NCI-H2227 treated with DMSO at 0.1 percent for 48 hours (cell line): ENCODE results near the gene VPS51.
"Not testable (repeated sequence)": the region's sequence is repeated elsewhere in the genome, so short reads cannot be mapped to it uniquely, and the experiment has no call there.

Experiments used
- DNase-seq: peaks from one replicate; lab custom pipeline; 2025; lab: John Stamatoyannopoulos, UW

The VPS51 gene

DNA sequence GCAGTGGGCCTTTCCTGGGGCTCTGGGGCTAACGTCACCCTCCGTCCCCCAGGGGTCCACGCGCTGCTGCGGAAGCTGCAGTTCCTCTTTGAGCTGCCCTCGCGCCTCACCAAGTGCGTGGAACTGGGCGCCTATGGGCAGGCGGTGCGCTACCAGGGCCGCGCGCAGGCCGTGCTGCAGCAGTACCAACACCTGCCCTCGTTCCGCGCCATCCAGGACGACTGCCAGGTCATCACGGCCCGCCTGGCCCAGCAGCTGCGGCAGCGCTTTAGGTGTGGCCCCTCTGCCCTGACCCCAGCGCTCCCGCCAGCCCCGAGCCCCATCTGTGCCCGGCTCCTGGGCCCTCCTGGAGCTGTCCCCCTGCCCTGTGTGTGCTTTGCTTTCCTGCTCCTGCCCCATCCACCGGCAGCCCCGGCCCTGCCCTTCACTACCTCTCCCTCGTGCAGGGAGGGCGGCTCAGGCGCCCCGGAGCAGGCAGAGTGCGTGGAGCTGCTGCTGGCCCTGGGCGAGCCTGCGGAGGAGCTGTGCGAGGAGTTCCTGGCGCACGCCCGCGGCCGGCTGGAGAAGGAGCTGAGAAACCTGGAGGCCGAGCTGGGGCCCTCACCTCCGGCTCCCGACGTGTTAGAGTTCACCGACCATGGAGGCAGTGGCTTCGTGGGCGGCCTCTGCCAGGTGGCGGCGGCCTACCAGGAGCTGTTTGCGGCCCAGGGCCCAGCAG, 11.9 kb downstream of the VPS51 start:
- no peak for DNase-seq

DNA sequence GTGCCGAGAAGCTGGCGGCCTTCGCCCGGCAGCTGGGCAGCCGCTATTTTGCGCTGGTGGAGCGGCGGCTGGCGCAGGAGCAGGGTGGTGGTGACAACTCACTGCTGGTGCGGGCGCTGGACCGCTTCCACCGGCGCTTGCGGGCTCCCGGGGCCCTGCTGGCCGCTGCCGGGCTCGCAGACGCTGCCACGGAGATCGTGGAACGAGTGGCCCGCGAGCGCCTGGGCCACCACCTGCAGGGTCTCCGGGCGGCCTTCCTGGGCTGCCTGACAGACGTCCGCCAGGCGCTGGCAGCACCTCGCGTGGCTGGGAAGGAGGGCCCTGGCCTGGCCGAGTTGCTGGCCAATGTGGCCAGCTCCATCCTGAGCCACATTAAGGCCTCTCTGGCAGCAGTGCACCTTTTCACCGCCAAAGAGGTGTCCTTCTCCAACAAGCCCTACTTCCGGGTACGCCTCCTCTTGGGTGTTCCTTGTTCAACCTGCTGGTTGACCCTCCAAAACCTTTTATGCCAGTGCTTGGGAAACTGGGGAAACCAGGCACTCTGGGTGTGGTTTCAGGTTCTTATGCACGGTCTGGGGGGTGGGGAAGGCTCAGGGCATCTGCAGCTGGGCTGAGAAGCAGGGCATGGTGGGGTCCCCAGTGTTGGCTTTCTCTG, 12.6 kb downstream of the VPS51 start:
- DNase-seq: no peak

GRCh38 chr11:65109231-65110198, 13.5 kb downstream of the VPS51 start:
- no peak for DNase-seq

GRCh38 chr11:65110354-65110861, 14.4 kb downstream of the VPS51 start:
- peak; percentile 82 for DNase-seq

GRCh38 chr11:65111159-65111743, 15.2 kb downstream of the VPS51 start:
- DNase-seq: no peak

DNA sequence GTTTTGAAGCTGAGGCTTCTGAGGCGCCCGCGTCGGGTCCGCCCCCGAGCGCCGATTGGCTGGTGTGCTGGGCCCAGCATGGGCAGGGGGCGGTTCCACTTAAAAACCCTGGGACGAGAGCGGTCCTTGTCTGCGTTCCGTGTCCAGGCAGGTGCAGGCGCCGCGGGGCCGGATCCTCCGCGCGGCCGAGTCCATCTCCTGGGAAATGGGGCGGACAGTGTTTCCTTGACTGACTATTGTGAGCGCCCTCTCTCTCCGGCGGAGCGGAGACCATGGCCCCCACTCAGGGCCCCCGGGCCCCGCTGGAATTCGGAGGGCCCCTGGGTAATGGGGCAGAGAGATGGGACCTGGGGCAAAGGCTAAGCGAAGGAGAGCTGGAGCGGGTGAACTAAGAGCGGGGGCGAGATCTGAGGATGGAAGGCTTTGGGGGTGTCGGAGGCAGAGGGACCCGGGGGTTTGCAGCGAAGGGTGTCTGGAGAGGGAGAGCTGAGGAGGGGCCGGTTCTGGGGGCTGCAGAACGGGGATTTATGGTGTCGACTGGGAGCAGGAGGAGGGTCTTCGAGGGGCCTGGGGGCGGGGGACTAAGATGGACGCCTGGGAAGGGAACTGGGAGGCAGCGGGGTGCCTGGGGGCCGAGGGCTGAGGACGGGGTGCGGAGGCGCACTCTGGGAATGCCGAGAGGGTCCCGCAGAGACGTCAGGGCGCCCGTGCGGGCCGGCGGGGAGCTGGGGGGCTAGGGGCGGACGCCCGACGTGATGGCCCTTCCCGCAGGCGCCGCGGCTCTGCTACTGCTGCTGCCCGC, 15.9 kb downstream of the VPS51 start, which contains the start of gene TM7SF2:
TM7SF2 (plus strand) TSS at position 129 of the 802 bp plus-strand sequence; CDS start at position 273, 144 bp downstream.
- peak; percentile 92 for DNase-seq

- DNase-seq: peak; percentile 19
Measured at GRCh38 chr11:65112546-65113360, 16.7 kb downstream of the VPS51 start.

GRCh38 chr11:65113361-65113756, 17.3 kb downstream of the VPS51 start:
- DNase-seq: no peak

DNA sequence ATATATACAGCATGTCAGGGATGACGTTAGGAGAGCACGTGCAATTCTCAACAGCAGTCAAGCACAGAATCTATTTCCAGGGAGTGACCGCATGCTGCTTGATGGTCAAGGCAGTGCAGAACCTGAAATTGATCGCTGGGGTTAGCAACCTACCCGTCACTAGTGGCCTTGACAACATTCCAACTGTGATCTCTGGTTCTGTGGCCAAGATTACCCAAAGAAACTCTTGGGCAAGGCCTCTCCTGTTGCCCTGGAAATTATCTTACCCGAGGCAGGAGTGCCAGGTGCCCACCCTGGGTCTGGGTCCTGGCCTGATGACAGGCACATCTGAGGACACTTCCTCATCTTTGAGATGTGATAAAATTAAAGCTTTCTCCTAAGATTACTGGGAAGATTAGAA, 17.8 kb downstream of the VPS51 start:
- no peak for DNase-seq

GRCh38 chr11:65114538-65115171, 18.6 kb downstream of the VPS51 start:
- DNase-seq: no peak

- DNase-seq: no peak
Measured at GRCh38 chr11:65115361-65116082, 19.5 kb downstream of the VPS51 start.

DNA sequence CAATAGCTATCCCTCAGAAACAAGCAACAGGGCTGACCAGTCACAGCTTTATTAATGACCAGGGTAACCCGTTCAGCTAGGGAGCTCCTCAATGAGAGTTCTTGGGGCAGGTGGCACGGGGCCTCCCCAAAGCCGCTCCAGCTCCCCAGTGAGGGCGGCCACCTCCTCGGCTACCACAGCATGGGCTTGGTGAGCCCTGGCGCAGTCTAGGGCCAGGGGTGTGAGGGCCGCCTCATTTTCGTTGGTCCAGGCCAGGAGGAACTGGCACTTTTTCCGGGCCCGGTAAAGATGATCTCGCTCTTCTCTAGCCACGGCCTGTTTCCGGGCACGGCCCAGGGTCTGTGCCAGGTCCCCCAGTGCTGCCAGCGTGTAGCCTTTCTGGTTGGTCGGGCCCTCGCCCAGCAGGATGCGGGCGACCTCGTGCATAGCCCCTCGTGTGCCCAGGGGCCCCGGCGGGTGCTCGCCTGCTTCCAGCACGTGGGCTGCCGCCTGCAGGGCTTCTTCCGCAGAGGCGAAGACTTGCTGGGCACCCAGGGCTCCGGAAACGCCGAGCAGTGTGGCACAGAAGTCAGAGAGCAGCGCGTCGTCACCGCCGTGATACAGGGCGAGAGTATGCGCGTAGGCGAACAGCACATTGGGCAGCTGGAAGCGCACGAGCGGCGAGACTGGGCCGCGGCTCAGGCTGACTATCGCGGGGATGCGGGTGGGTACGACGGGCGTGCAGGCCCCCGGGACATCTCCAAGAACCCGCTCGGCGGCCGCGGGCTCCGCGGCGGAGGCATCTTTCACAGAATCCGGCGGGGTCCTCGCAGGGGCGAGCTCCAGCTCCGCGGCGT, 20.6 kb downstream of the VPS51 start:
- DNase-seq: peak; percentile 48

- DNase-seq: peak; percentile 98
Measured at GRCh38 chr11:65117206-65118096, 21.4 kb downstream of the VPS51 start, which contains the start of gene ZNHIT2. TSS of gene ZNHIT2 (minus strand) at chr11:65117701. CDS start at chr11:65117653, 48 bp downstream.

DNA sequence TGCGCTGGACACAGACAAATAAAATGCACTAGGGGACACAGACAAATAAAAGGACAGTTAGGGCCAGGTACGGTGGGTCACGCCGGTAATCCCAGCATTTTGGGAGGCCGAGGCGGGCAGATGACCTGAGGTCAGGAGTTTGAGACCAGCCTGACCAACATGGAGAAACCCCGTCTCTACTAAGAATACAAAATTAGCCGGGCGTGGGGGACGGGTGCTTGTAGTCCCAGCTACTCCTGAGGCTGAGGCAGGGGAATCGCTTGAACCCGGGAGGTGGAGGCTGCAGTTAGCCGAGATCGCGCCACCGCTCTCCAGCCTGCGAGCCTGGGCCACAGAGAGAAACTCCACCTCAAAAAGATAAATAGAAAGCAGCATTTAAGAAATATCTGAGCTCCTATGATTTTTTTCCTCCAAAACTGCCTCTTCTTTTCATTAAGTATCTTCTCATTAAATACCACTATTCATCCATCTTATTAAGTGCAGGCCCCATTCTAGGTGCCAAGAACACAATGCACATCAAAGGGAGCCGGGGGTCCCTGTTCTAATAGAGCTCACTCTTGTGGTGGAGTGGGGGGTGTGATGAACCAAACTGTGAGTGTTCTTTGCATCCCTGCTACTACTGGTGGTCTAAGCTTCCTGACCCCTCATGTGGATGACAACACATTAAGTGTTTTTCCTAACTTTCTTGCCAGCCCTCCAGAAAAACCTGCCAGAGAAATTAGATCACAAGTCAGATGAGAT, 22.3 kb downstream of the VPS51 start:
- no peak for DNase-seq

DNA sequence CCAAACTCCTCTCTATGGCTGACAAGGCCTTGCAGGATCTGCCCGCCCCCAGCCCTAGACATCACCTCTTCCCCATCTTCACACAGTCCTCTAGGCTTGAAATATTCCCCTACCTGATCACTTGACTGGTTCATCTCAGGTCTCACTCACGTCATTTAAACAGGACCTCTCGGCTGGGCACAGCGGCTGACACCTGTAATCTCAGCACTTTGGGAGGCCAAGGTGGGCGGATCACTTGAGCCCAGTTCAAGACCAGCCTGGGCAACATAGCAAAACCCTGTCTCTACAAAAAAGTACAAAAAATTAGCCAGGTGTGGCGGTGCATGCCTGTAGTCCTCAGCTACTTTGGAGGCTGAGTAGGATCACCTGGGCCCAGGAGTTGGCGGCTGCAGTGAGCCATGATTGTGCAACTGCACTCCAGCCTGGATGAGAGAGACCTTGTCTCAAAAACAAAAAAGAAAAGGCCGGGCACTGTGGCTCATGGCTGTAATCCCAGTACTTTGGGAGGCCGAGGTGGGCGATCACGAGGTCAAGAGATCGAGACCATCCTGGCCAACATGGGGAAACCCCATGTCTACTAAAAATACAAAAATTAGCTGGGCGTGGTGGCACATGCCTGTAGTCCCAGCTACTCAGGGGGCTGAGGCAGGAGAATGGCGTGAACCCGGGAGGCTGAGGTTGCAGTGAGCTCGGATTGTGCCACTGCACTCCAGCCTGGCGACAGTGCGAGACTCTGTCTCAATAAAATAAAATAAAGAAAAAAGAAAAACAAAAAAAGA, 23.1 kb downstream of the VPS51 start:
- DNase-seq: not testable (repeated sequence)
